ENCODE results near the gene ZC3H12A.

GRCh38 chr1:37472994-37473393 lies 1.4 kb upstream of the ZC3H12A start:
- TF ChIP-seq ZBTB7A (IDR thresholded peaks at IDR 0.05; ENCODE audit: low read depth) (no peak), CEBPB (IDR thresholded peaks at IDR 0.05) (no peak), REST (IDR thresholded peaks at IDR 0.05; ENCODE audit: low read depth) (no peak), TCF12 (IDR thresholded peaks at IDR 0.05; ENCODE audit: low read depth) (no peak), YY1 (IDR thresholded peaks at IDR 0.05; ENCODE audit: low read depth) (no peak), EP300 (IDR thresholded peaks at IDR 0.05; ENCODE audit: borderline replicate concordance) (no peak), TEAD4 (IDR thresholded peaks at IDR 0.05) (no peak), RAD21 (IDR thresholded peaks at IDR 0.05; ENCODE audit: low read depth) (no peak), MAX (IDR thresholded peaks at IDR 0.05) (no peak), CREB1 (IDR thresholded peaks at IDR 0.05; ENCODE audit: low read depth) (no peak), USF1 (IDR thresholded peaks at IDR 0.05) (no peak), TAF1 (IDR thresholded peaks at IDR 0.05; ENCODE audit: low read depth) (no peak), NFIC (IDR thresholded peaks at IDR 0.05) (no peak)

Data from Ishikawa (cell line).